ENCODE data around the gene RNF11. TPM values are rescaled to one million over a fixed set of nuclear protein-coding genes. Genes with fewer than 3 reads are reported as not detected.

Gene RNF11
- total RNA-seq, 4 donors from 2014 or later, result 77.6 to 86.5 (median 85.3) TPM

- ATAC-seq (no peak), DNase-seq (no peak)
- Histone ChIP-seq H3K4me1 (peaks cover 18 to 22% of the 10 kb centered on the region in 2 donors), H3K27me3 (no peaks in the 10 kb centered on the region), H3K27ac (no peak overlapping the region), H3K9me3 (no peaks in the 10 kb centered on the region), H3K4me3 (no peak overlapping the region), H3K36me3 (peaks cover 0 to 31% of the 10 kb centered on the region in 2 donors)
- in situ Hi-C loops (cut with MboI; ENCODE audit: low sequenced_read_pairs in 4 of 4) (no loop called here), intact Hi-C loops (cut with DNase I; ENCODE audit: low total_unique reads) (no loop called here)
- TF ChIP-seq CTCF (IDR thresholded peaks at IDR 0.05 in 4 of 5, conservative IDR thresholded peaks at IDR 0.05 in 1 of 5), result no peak
- no peak for TF ChIP-seq POLR2A (IDR thresholded peaks at IDR 0.05)
These were observed 34.7 kb downstream of the RNF11 start for GRCh38 chr1:51270751-51271150.

- Histone ChIP-seq H3K36me3 (peaks cover 0 to 31% of the 10 kb centered on the region in 2 donors), H3K4me3 (no peak overlapping the region), H3K27ac (no peak overlapping the region), H3K4me1 (peaks cover 11 to 13% of the 10 kb centered on the region in 2 donors), H3K9me3 (no peaks in the 10 kb centered on the region), H3K27me3 (no peaks in the 10 kb centered on the region)
- DNase-seq, result no peak
- in situ Hi-C loops (cut with MboI; ENCODE audit: low sequenced_read_pairs in 4 of 4), result no loop called here
- intact Hi-C loops (cut with DNase I; ENCODE audit: low total_unique reads), result no loop called here
- TF ChIP-seq POLR2A (IDR thresholded peaks at IDR 0.05), result no peak
- TF ChIP-seq CTCF (IDR thresholded peaks at IDR 0.05 in 4 of 5, conservative IDR thresholded peaks at IDR 0.05 in 1 of 5), result no peak
- ATAC-seq, result no peak
These were observed 36.8 kb downstream of the RNF11 start for GRCh38 chr1:51272916-51273315.

- H3K4me3 ChIP-seq, result no peak overlapping the region
- no peak for DNase-seq
- TF ChIP-seq POLR2A (IDR thresholded peaks at IDR 0.05) (no peak), CTCF (IDR thresholded peaks at IDR 0.05 in 4 of 5, conservative IDR thresholded peaks at IDR 0.05 in 1 of 5) (no peak)
- peaks cover 0 to 4% of the 10 kb centered on the region in 2 donors for H3K4me1 ChIP-seq
- intact Hi-C loops (cut with DNase I; ENCODE audit: low total_unique reads) (no loop called here), in situ Hi-C loops (cut with MboI; ENCODE audit: low sequenced_read_pairs in 4 of 4) (loop anchor here in 1 of 4 donors (25.0 kb wide), 1 partner anchor 87 kb away; no protein-coding TSS in a partner anchor)
- H3K27me3 ChIP-seq, result no peaks in the 10 kb centered on the region
- no peak for ATAC-seq
- H3K9me3 ChIP-seq, result no peaks in the 10 kb centered on the region
- H3K36me3 ChIP-seq, result peaks cover 0 to 31% of the 10 kb centered on the region in 2 donors
- H3K27ac ChIP-seq, result no peak overlapping the region
These were observed 38.6 kb downstream of the RNF11 start for GRCh38 chr1:51274676-51275075.

GRCh38 chr1:51276286-51276685 is 40.2 kb downstream of the RNF11 start:
- Histone ChIP-seq H3K4me1 (no peaks in the 10 kb centered on the region), H3K27me3 (no peaks in the 10 kb centered on the region), H3K4me3 (no peak overlapping the region), H3K36me3 (peaks cover 0 to 16% of the 10 kb centered on the region in 2 donors), H3K27ac (no peak overlapping the region), H3K9me3 (no peaks in the 10 kb centered on the region)
- in situ Hi-C loops (cut with MboI; ENCODE audit: low sequenced_read_pairs in 4 of 4) (loop anchor here in 1 of 4 donors (25.0 kb wide), 1 partner anchor 89 kb away; no protein-coding TSS in a partner anchor), intact Hi-C loops (cut with DNase I; ENCODE audit: low total_unique reads) (no loop called here)
- no peak for ATAC-seq
- TF ChIP-seq CTCF (IDR thresholded peaks at IDR 0.05 in 4 of 5, conservative IDR thresholded peaks at IDR 0.05 in 1 of 5) (no peak), POLR2A (IDR thresholded peaks at IDR 0.05) (no peak)
- DNase-seq, result no peak

All from gastrocnemius medialis (tissue), 4 donors.